Left lung (tissue), 10 donors: ENCODE results near the gene WDR37. TPM values are rescaled to one million over a fixed set of nuclear protein-coding genes. Genes with fewer than 3 reads are reported as not detected.

Source experiments
- ATAC-seq: fragments of 200-7000 bp; cut with Tn5 transposase; one replicate; pipeline ENCODE4 v1.9.1; 2020; ENCODE audit warnings: moderate library complexity
- DNase-seq, 4 donors: peaks; one replicate each; pipeline ENCODE4 v3.0.0-alpha.2; 2013 to 2020
- H3K27ac ChIP-seq, 2 donors: fragments of 200-600 bp; sonication (generic) in 1 of 2; one replicate each; pipeline versions ENCODE4 v1.5.0 to v1.8.0; 2020 to 2021
- H3K27me3 ChIP-seq, 2 donors: fragments of 200-600 bp; sonication (generic) in 1 of 2; one replicate each; pipeline versions ENCODE4 v1.5.0 to v1.8.0; 2020 to 2021
- H3K36me3 ChIP-seq, 2 donors: fragments of 200-600 bp; sonication (generic) in 1 of 2; one replicate each; pipeline versions ENCODE4 v1.5.0 to v1.8.0; 2020 to 2021
- H3K4me1 ChIP-seq, 2 donors: fragments of 200-600 bp; one replicate each; pipeline ENCODE4 v1.8.0; 2021
- H3K4me3 ChIP-seq, 2 donors: fragments of 200-600 bp; sonication (generic) in 1 of 2; one replicate each; pipeline versions ENCODE4 v1.5.0 to v1.8.0; 2020 to 2021; ENCODE audit warnings: mild to moderate bottlenecking in 1 of 2
- H3K9me3 ChIP-seq, 2 donors: fragments of 200-600 bp; sonication (generic) in 1 of 2; one replicate each; pipeline versions ENCODE4 v1.5.0 to v1.8.0; 2020 to 2021
- intact Hi-C, 2 donors: fragments of 100-400 bp; cut with DNase I; formaldehyde crosslinking; loops; one replicate each; pipeline versions ENCODE4 v1.11.2 to v1.14.2; 2022
- polyA plus RNA-seq, 6 donors: library from polyadenylated mRNA; unstranded; fragments of 120-200 nt; gene quantifications; one replicate each; pipeline ENCODE4 v1.2.1, GENCODE V29; 2013; ENCODE audit not compliant: insufficient read length in 6 of 6
- total RNA-seq, 2 donors: library from RNA; stranded (reverse); fragmentation: NEBNext Ultra II Directional; extraction: Animal tissue kit (Norgen Biotek cat#: 25700); gene quantifications; one replicate each; pipeline ENCODE4 v1.2.1, GENCODE V29; 2021
- TF ChIP-seq, protein P1 (sequence below), 2 donors: fragments of 200-600 bp; sonication (generic) in 1 of 2; IDR thresholded peaks; one replicate each; pipeline versions ENCODE4 v1.5.0 to v1.8.0; 2021; ENCODE audit warnings: antibody characterized with exemption in 2 of 2
- donor health status: DM: no; HTN: yes; CAD: no.
- donor health status: DM: no; HTN: no; CAD: no.

WDR37 gene
- total and polyA plus RNA-seq, 8 donors, result 16.1 to 23.8 (median 18.1) TPM

DNA sequence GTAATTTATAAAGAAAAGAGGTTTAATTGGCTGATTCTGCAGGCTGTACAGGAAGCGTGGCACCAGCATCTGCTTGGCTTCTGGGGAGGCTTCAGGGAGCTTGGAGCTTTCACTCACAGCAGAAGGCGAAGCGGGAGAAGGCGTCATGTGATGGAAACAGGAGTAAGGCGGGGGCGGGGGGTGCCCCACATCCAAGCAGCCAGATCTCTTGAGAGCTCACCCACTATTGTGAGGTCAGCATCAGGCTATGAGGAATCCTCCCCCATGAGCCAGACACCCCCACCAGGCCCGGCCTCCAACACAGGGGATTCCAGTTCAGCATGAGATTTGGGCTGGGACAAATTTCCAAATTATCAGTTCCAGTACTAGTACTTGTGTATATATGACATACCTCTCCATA, 46.2 kb downstream of the WDR37 start:
- Histone ChIP-seq H3K36me3 (peaks cover 0 to 99% of the 10 kb centered on the region in 2 donors), H3K4me1 (no peaks in the 10 kb centered on the region), H3K9me3 (no peaks in the 10 kb centered on the region), H3K4me3 (no peak overlapping the region), H3K27me3 (no peaks in the 10 kb centered on the region), H3K27ac (no peak overlapping the region)
- intact Hi-C loops, result no loop called here
- ATAC-seq, result no peak
- DNase-seq, result no peak
- TF ChIP-seq, protein P1, sequence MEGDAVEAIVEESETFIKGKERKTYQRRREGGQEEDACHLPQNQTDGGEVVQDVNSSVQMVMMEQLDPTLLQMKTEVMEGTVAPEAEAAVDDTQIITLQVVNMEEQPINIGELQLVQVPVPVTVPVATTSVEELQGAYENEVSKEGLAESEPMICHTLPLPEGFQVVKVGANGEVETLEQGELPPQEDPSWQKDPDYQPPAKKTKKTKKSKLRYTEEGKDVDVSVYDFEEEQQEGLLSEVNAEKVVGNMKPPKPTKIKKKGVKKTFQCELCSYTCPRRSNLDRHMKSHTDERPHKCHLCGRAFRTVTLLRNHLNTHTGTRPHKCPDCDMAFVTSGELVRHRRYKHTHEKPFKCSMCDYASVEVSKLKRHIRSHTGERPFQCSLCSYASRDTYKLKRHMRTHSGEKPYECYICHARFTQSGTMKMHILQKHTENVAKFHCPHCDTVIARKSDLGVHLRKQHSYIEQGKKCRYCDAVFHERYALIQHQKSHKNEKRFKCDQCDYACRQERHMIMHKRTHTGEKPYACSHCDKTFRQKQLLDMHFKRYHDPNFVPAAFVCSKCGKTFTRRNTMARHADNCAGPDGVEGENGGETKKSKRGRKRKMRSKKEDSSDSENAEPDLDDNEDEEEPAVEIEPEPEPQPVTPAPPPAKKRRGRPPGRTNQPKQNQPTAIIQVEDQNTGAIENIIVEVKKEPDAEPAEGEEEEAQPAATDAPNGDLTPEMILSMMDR (IDR thresholded peaks at IDR 0.05), result no peak

DNA sequence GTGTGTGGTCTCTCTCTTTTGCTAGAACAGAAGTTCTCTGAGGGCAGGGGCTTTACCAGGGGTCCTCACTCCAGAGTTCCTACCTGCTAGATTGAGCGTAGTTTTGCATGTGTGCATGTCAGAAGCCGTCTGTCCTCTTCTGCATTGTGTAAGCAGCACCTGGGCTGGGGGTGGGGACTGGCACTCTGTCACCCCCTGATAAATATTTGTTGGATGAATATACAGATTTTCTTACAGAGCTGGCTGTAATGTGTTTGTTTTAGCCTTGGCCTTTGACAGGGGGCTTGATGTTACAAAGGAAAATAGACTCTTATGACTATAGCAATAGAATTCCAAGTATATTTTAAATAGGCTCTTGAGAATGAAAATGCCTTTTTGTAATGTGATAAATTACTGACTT, 46.6 kb downstream of the WDR37 start:
- Histone ChIP-seq H3K4me1 (no peaks in the 10 kb centered on the region), H3K4me3 (no peak overlapping the region), H3K27ac (no peak overlapping the region), H3K36me3 (peaks cover 0 to 99% of the 10 kb centered on the region in 2 donors), H3K9me3 (no peaks in the 10 kb centered on the region), H3K27me3 (no peaks in the 10 kb centered on the region)
- TF ChIP-seq, protein P1 (IDR thresholded peaks at IDR 0.05), result no peak
- DNase-seq (no peak), ATAC-seq (no peak)
- intact Hi-C loops, result no loop called here

DNA sequence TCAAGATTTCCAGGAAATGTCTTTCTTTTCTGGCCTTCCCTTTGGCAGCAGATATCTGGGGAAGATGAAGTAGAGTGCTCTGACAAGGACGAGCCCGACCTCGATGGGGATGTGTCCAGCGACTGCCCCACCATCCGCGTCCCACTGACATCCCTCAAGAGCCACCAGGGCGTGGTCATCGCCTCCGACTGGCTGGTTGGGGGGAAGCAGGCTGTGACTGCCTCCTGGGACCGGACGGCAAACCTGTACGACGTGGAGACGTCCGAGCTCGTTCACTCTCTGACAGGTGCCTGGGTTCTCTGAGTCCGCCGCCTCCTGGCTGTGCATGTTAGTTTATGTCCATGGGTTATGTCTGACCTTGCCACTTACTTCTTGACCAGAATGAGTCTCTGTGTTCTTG, 47.4 kb downstream of the WDR37 start:
- Histone ChIP-seq H3K27me3 (no peaks in the 10 kb centered on the region), H3K36me3 (peaks cover 0 to 99% of the 10 kb centered on the region in 2 donors), H3K4me1 (no peaks in the 10 kb centered on the region), H3K9me3 (no peaks in the 10 kb centered on the region), H3K4me3 (no peak overlapping the region), H3K27ac (no peak overlapping the region)
- DNase-seq (peak in 1 of 4 donors; percentile 71), ATAC-seq (no peak)
- TF ChIP-seq, protein P1 (IDR thresholded peaks at IDR 0.05), result no peak
- intact Hi-C loops, result no loop called here

DNA sequence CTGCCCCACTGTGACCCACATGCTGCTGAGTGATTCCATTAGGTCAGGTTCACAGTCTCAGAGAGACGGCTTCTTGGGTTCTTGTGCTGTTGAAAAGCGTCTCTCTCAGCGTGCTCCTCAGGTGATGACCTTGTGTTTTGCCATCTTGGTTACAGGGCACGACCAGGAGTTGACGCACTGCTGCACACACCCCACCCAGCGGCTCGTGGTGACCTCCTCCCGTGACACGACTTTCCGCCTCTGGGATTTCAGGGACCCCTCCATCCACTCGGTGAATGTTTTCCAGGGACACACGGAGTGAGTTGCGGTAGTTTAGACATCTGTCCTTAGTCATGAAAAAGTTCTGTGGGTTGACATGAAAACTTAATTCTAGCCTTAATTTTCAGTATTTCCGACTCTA, 48.8 kb downstream of the WDR37 start:
- no peak overlapping the region for H3K4me3 ChIP-seq

DNA sequence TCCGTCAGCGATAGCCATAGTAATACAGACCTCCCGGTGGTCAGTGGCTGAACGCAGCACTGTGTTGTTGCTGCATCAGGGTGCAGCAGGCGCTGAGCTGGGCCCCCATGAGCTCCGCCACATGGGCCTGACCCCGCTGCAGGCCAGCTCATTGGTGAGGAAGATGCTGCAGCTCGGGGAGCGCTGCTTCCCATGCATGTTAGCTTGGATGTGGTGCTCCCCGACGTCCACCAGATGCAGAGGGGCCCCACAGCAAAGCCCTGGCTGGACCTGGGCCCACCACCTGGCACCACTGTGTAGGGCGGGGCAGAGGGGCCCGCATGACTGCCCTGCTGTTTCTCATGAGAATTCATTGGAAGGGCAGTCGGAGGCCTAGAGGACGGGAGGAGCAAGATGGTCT, 50.8 kb downstream of the WDR37 start:
- intact Hi-C loops, result no loop called here
- no peaks in the 10 kb centered on the region for H3K27me3 ChIP-seq
- no peaks in the 10 kb centered on the region for H3K9me3 ChIP-seq
- DNase-seq, result peak in 1 of 4 donors; percentile 50
- no peak overlapping the region for H3K27ac ChIP-seq
- ATAC-seq, result no peak
- no peaks in the 10 kb centered on the region for H3K4me1 ChIP-seq
- TF ChIP-seq, protein P1 (IDR thresholded peaks at IDR 0.05), result no peak
- H3K4me3 ChIP-seq, result no peak overlapping the region
- peaks cover 0 to 100% of the 10 kb centered on the region in 2 donors for H3K36me3 ChIP-seq

More for the DNA sequence above, 48.8 kb downstream of the WDR37 start:
- intact Hi-C loops, result no loop called here
- no peak overlapping the region for H3K27ac ChIP-seq
- H3K27me3 ChIP-seq, result no peaks in the 10 kb centered on the region
- TF ChIP-seq, protein P1 (IDR thresholded peaks at IDR 0.05), result no peak
- no peak for DNase-seq
- H3K4me1 ChIP-seq, result no peaks in the 10 kb centered on the region
- peaks cover 0 to 100% of the 10 kb centered on the region in 2 donors for H3K36me3 ChIP-seq
- H3K9me3 ChIP-seq, result no peaks in the 10 kb centered on the region
- no peak for ATAC-seq
